IPS-15b (cell line): ENCODE data around the gene FRS2.
"Not testable (repeated sequence)": the region's sequence is repeated elsewhere in the genome, so short reads cannot be mapped to it uniquely, and the experiment has no call there.

Experiments
- H3K27me3 ChIP-seq: one replicate; pipeline ENCODE4 v1.6.1; 2013; ENCODE audit warnings: low read length; ENCODE audit not compliant: control insufficient read depth, insufficient read depth
- H3K36me3 ChIP-seq: one replicate; pipeline ENCODE4 v1.6.1; 2013; ENCODE audit warnings: low read length; ENCODE audit not compliant: control insufficient read depth, insufficient read depth
- H3K4me1 ChIP-seq: one replicate; pipeline ENCODE4 v1.6.1; 2013; ENCODE audit warnings: mild to moderate bottlenecking, low read length; ENCODE audit not compliant: control insufficient read depth, insufficient read depth
- H3K4me3 ChIP-seq: one replicate; pipeline ENCODE4 v1.5.1; 2013; ENCODE audit warnings: low read depth, low read length
- H3K9ac ChIP-seq: one replicate; pipeline ENCODE4 v1.6.1; 2013; ENCODE audit warnings: low read depth, mild to moderate bottlenecking, low read length
- H3K9me3 ChIP-seq: one replicate; pipeline ENCODE4 v1.6.1; 2013; ENCODE audit warnings: mild to moderate bottlenecking, low read length; ENCODE audit not compliant: control insufficient read depth, insufficient read depth

The FRS2 gene

DNA sequence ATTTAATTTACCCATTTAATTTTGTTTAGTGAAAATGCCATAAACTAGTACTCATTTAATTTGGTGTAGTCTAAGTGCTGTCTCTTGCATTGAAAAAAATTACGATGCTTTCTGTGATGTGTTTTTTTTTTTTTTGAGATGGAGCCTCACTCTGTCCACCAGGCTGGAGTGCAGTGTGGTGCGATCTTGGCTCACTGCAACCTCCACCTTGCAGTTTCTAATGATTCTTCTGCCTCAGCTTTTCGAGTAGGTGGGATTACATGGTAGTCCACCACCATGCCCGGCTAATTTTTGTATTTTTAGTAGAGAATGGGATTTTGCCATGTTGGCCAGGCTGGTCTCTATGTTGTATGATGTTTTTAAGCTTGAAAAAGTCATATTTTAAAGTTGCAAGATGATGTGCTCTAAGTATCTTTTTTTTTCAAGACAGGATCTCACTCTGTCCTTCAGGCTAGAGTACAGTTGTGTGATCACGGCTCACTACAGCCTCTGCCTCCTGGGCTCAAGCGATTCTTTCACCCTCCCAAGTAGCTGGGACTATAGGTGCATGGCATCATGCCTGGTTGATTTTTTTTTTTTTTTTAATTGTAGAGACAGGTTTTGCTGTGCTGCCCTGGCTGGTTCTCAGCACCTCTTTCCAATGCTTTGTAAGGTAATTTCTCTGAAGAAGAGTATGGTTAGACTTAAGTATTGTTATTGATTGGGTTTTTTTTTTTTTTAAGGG lies 131.9 kb downstream of the FRS2 start:
- H3K4me1 ChIP-seq: no peaks in the 10 kb centered on the region
- peaks cover 23% of the 10 kb centered on the region for H3K36me3 ChIP-seq
- H3K9me3 ChIP-seq: no peaks in the 10 kb centered on the region
- H3K27me3 ChIP-seq: no peaks in the 10 kb centered on the region
- H3K4me3 ChIP-seq: no peak overlapping the region
- H3K9ac ChIP-seq: no peak overlapping the region

DNA sequence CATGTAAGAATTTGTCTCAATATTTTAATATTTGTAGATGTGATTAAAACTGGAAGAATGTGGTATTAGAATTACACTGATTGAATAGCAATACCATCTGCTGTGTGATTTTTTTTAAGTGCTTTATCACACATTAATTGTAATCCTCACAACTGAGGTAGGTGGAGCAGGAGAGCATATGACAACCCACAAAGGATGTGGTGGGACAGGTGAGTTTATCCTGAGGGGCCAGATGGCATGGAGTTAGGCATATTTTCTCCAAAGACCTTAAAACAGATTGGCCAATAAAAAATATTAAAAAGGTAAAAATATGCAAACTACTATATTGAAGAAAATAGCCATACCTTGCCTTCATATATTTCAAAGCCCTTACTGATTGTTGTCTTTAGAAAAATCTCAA lies 132.8 kb downstream of the FRS2 start:
- Histone ChIP-seq H3K27me3 (no peaks in the 10 kb centered on the region), H3K4me3 (no peak overlapping the region), H3K9ac (no peak overlapping the region), H3K4me1 (no peaks in the 10 kb centered on the region), H3K36me3 (peaks cover 15% of the 10 kb centered on the region), H3K9me3 (no peaks in the 10 kb centered on the region)

DNA sequence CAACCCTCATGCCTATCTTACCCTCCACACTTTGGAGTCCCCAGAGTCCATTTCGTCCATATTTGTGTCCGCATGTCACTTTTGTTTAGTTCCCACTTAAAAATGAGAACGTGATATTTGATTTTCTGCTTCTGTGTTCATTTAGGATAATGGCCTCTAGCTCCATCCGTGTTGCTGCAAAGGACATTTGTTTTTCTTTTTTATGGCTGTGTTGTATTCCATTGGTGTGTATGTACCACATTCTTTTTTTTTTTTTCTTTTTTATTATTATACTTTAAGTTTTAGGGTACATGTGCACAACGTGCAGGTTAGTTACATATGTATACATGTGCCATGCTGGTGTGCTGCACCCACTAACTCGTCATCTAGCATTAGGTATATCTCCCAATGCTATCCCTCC lies 133.4 kb downstream of the FRS2 start:
- peaks cover 12% of the 10 kb centered on the region for H3K36me3 ChIP-seq
- H3K4me3 ChIP-seq, H3K9ac ChIP-seq, H3K9me3 ChIP-seq, H3K27me3 ChIP-seq, H3K4me1 ChIP-seq: not testable (repeated sequence)

DNA sequence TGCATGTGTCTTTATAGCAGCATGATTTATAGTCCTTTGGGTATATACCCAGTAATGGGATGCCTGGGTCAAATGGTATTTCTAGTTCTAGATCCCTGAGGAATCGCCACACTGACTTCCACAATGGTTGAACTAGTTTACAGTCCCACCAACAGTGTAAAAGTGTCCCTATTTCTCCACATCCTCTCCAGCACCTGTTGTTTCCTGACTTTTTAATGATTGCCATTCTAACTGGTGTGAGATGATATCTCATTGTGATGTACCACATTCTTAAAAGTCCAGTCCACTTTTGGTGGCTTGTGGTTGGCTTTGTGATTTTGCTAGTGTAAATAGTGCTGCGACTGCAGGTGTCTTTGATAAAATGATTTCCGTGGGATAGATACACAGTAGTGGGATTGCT lies 134.1 kb downstream of the FRS2 start:
- H3K4me1 ChIP-seq, H3K9ac ChIP-seq, H3K27me3 ChIP-seq: not testable (repeated sequence)

DNA sequence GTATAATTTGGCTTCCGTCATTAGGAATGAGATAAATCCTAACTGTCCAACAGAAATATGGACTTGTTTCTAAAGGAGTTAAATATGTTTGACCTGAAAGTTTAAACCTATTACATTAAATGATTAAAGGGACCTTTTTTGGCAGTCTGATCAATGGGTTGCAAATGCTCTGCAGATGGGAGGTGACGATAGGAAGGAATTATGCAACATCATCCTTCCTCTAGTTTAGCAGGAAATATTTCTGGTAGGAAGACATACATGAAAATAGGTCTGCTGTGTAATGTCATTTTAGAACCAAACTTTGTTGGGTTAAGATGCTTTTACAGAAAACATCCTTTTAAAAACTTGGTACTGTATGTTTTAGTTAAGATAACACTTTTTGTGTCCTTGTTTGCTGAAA lies 137.9 kb downstream of the FRS2 start:
- H3K4me3 ChIP-seq: no peak overlapping the region
- no peaks in the 10 kb centered on the region for H3K36me3 ChIP-seq
- H3K4me1 ChIP-seq: no peaks in the 10 kb centered on the region
- H3K9ac ChIP-seq: no peak overlapping the region
- H3K9me3 ChIP-seq: no peaks in the 10 kb centered on the region
- no peaks in the 10 kb centered on the region for H3K27me3 ChIP-seq

More for the DNA sequence above, 134.1 kb downstream of the FRS2 start:
- not testable (repeated sequence) for H3K4me3 ChIP-seq, H3K9me3 ChIP-seq
- peaks cover 12% of the 10 kb centered on the region for H3K36me3 ChIP-seq

DNA sequence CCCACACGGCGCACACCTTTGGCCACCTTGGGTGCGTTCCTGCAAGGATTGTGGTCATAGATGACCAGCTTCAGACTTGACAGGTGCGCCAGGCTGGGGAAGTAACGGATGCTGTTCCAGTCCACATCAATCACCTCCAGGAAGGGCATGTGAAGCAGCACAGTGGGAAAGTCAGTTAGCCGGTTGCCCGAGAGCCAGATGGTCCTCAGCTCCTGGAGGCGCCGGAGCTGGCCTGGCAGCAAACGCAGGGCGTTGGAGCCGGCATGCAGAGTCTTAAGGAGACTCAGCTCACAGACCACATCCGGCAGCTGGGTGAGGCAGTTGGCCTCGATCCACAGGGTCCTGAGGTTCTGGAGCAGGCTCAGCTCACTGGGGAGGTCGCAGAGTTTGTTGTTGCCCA lies 139.9 kb downstream of the FRS2 start:
- H3K27me3 ChIP-seq: no peaks in the 10 kb centered on the region
- no peaks in the 10 kb centered on the region for H3K36me3 ChIP-seq
- no peaks in the 10 kb centered on the region for H3K4me1 ChIP-seq
- H3K9ac ChIP-seq: no peak overlapping the region
- H3K4me3 ChIP-seq: no peak overlapping the region
- H3K9me3 ChIP-seq: no peaks in the 10 kb centered on the region

DNA sequence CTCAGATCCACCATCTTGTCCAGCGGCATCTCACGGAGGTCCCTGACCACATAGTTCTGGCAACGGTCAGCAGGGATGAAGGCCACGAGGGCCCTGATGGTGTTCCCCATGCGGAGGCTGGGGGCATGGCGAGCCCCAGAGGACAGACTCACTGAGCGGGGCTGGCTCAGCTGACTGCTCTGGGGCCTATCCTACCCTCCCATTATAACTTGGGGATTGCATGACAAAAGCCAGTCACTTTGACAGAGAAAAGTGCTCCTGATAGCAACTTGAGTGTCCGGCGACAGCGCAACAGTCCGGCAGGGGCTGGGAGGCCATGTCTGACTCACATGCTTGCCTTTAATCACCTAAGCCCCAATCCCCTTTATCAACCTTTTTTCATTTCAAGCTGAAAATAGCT lies 140.5 kb downstream of the FRS2 start, which contains the start of gene LRRC10:
TSS of gene LRRC10 (minus strand) at position 179 of the 400 bp plus-strand sequence. CDS start at position 110, 69 bp downstream.
- Histone ChIP-seq H3K9ac (no peak within 1 kb of the TSS), H3K36me3 (no peaks in the 10 kb centered on the region), H3K9me3 (no peaks in the 10 kb centered on the region), H3K4me3 (no peak within 1 kb of the TSS), H3K27me3 (no peaks in the 10 kb centered on the region), H3K4me1 (no peaks in the 10 kb centered on the region)

DNA sequence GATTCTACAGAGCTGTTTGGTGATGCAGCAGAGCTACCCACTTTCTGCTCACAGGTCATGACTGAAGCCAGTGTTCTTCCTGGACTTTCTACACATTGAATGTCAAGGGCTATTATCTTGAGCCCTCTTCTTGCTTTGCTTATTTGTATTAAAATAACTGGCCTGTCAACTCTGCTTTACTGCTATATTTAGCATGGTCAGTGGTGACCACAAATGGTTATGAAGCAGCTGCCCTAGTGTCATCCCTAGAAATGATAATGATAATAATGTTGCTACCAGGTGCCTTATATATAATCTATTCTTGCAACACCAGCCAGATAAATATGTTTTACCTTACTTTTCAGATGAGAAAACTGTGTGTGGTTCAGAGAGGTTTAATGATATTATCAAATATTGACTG lies 143.2 kb downstream of the FRS2 start:
- Histone ChIP-seq H3K4me1 (no peaks in the 10 kb centered on the region), H3K4me3 (no peak overlapping the region), H3K36me3 (no peaks in the 10 kb centered on the region), H3K9me3 (no peaks in the 10 kb centered on the region), H3K9ac (no peak overlapping the region), H3K27me3 (no peaks in the 10 kb centered on the region)

DNA sequence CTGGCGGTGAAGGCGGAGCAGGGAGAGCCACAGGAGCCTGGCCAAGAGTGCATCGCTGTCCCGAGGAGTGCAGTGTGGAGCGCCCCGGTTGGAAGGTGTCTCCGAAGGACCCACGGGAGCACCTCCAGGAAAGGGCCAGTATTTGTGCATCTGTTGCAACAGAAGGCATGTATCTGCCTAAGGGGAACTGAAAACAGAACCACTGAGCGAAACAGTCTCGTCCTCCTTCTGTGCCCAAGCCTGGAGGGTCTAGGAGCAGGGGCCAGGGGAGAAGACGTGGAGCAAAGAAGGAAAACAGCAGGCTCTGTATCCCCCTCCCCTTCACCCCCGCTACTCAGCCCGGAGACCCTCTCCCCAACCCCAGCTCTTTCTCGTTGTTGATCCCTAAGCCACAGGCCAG lies 145.8 kb downstream of the FRS2 start:
- H3K9me3 ChIP-seq: no peaks in the 10 kb centered on the region
- H3K9ac ChIP-seq: no peak overlapping the region
- no peaks in the 10 kb centered on the region for H3K4me1 ChIP-seq
- H3K36me3 ChIP-seq: no peaks in the 10 kb centered on the region
- no peaks in the 10 kb centered on the region for H3K27me3 ChIP-seq
- H3K4me3 ChIP-seq: no peak overlapping the region

DNA sequence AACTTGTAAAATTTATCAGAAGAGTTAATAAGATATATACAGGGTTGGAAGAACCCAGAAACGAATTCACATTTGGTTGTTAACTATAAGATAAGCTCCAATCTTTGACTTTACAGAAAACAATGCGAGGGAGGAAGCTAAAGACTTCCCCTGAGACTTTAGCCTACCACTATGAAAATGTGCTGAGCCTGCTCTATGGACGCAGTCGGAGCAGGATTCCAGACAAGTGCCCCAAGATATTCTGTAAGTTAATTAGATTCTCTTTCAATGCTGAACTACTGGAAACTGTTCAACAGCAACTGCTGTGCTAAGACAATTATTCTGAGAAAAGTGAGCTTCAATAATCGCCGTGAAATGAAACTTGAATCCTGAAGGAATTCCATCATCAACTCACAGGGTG lies 148.9 kb downstream of the FRS2 start:
- no peaks in the 10 kb centered on the region for H3K4me1 ChIP-seq
- no peak overlapping the region for H3K9ac ChIP-seq
- no peaks in the 10 kb centered on the region for H3K9me3 ChIP-seq
- no peak overlapping the region for H3K4me3 ChIP-seq
- no peaks in the 10 kb centered on the region for H3K36me3 ChIP-seq
- H3K27me3 ChIP-seq: no peaks in the 10 kb centered on the region

DNA sequence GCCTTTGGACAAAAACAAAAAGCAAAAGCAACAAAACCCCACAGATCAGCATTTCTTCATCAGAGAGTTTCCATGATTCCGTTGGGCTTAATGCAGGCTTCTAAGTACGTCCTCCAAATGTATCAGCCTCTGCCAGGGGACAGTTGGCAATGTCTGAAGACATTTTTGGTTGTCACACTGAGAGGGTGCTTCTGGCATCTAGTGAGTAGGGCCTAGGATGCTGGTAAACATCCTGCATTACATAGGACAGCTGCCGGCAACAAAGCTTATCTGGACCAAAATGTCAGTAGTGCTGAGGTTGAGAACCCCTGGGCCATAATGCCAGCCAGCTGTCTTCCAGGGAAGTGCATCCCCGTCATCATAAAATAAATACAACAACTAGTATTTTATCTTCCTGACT lies 149.9 kb downstream of the FRS2 start:
- H3K4me3 ChIP-seq: no peak overlapping the region
- no peaks in the 10 kb centered on the region for H3K27me3 ChIP-seq
- no peaks in the 10 kb centered on the region for H3K4me1 ChIP-seq
- H3K36me3 ChIP-seq: no peaks in the 10 kb centered on the region
- H3K9me3 ChIP-seq: no peaks in the 10 kb centered on the region
- H3K9ac ChIP-seq: no peak overlapping the region

DNA sequence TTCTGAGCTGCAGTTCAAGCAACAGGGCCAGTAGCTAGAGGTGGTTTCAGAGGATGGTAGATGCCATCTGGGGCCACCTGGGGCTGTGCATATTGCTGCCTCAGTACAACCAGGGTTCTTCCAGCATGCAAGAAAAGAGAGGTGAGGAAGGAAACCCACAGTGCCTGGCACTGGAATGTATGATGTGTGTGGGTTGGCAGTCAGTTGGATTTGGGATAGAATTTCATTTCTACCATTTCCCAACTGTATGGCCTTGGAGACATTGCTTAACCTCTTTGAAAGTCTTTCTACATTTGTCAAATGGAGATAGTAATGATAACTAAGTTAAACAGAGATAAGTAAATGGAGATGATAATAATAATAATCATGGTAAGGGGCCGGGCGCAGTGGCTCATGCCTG lies 150.7 kb downstream of the FRS2 start:
- Histone ChIP-seq H3K27me3 (no peaks in the 10 kb centered on the region), H3K4me3 (no peak overlapping the region), H3K9ac (no peak overlapping the region), H3K4me1 (no peaks in the 10 kb centered on the region), H3K36me3 (no peaks in the 10 kb centered on the region), H3K9me3 (no peaks in the 10 kb centered on the region)
